ENCODE measurements around the gene PPM1N.

Gene PPM1N

GRCh38 chr19:45547965-45548609 is 49.8 kb downstream of the PPM1N start:
- no peak for TF ChIP-seq CTCF (IDR thresholded peaks at IDR 0.05; ENCODE audit: low read depth, low read length)
- in situ Hi-C loops (cut with HindIII; ENCODE audit: low sequenced_read_pairs): no loop called here
- peak; percentile 35 for DNase-seq (ENCODE audit: low read depth, low spot score)
- no peak overlapping the region for H3K4me3 ChIP-seq (ENCODE audit: low read depth, low read length)
